HG03439 (cell line): Measurements from ENCODE around the gene CHST11.

Experiments used
- ATAC-seq: cut with Tn5 transposase; IDR thresholded peaks from one replicate; pipeline ENCODE4 v1.9.1; 2021; ENCODE audit warnings: mild to moderate bottlenecking, moderate library complexity; ENCODE audit not compliant: unreplicated experiment

Gene CHST11

DNA sequence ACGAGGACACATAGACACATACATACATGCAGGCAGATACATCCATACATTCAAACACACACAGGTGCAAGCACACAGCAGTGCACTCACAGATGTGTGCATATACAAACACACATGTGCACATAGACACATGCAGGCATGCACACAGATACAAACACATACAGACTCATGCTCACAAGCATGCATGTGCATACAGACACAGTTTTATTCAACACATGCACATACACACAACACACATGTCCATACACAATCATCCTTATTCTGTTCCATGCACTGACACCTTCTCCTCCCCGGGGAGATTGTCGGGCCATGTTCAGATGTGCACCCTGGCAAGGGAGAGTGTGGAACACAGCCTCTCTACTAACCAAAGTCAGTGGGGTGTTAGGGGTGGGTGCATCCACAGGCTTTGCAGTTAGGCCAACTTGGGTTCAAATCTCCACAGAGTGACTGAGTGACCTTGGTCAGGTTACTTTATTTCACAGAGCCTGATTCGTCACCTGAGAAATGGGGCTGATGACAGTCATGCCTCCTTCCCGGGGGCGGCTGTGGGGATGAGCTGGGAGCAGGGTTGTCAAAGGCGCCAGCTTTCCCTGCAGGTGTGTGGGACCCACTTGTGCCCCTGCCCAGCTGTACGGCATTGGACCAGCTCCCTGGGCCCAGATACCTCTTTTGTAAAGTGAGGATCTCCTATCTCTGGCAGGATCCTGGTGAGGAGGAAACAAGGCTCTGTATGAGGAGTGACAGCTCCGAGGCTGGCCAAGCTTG, 251.2 kb downstream of the CHST11 start:
- no peak for ATAC-seq

DNA sequence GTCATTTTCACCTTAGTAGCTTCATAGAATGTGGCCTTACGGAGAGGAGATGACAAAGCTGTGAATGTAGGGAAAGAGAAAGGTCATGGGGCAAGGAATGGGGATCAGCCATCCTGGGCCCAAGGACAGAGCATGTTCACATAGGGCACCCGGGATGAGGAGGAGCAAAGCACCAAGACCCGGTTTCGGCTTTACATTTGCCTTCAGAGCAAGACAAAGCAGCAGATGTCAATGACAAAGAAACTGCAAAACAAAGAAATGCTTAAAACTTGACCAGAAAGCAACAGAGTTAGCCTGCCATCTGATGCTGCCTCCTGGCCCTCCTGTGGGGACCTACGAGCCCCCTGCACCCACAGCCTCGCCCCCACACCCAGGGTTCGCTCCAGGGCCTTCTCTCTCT, 252.1 kb downstream of the CHST11 start:
- no peak for ATAC-seq

DNA sequence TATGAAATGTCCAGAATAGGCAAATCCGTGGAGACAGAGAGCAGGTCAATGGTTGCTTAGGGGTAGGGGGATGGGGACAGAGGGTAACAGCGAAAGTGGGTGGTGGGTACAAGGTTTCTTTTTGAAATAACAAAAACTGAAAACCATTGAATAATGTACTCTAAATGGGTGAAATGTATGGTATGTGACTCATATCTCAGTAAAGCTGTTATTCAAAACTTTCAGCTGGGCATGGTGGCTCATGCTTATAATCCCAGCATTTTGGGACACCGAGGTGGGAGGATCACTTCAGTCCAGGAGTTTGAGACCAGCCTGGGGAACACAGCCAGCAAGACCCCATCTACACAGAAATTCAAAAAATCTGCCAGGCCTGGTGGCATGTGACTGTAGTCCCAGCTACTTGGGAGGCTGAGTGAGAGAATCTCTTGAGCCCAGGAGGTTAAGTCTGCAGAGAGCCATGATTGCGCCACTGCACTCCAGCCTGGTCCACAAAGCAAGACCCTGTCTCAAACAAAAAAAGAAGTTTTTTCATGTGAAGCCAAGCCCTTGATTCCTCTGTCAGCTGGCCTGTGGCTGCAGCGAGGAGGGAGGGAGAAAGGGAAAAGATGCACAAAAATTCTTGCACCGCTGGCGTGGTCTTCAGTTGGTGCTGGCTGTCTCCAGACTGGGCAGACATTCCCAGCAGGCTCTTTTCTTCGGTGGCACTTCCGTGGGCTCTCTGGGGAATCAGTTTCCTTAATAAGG, 253.1 kb downstream of the CHST11 start:
- no peak for ATAC-seq

DNA sequence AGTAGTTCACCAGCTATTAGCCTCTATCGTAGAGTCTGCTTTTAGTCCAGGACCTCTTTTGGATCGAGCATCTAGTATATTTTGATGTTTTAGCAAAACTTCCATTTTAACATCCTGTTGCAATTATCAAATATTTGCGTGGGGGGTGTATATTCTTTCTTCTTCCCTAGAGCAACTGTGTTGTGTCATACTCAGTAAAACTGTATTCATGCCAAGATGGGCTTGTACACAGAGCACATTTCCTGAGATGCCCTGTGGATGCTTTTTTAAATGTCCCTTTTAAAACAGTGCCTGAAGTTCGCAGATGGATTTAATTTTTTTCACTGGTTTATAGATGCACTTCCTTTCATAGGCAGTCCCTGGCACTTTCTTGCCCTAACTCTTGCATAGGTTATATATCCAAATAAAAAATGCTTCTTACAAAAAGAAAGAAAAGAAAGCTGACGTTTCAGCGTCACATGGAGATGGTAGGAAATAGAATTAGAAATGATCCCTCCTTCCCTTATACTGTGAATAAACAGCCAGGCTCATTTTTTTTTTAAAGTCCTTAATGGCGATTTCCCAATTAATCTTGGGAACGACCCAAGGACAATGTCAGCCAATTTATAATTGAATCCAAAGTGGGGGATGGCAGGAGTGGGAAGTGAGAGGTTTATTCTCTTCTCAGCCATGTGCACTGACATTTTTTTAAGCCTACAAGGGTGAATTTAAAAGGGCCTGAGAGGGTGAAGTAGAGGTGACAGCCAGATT, 254.4 kb downstream of the CHST11 start:
- ATAC-seq: no peak

DNA sequence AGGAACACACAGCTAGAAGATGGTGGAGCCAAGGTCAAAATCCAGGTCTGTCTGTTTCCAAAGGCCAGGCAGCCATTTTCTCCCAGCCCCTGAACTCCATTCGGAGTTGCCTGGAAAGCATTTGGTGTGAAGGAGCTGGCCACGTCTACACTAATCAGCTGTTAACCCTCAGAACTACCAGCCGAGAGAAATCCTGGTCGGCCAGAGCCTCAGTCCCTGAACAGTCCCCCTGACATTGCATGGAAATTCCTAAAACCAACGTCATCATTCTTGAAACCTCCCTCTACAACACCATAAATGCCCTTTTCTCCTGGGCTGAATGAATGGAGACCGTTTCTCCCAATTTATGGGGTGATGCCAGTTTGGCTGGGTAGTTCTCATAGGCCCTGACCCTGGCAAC, 255.7 kb downstream of the CHST11 start:
- no peak for ATAC-seq

DNA sequence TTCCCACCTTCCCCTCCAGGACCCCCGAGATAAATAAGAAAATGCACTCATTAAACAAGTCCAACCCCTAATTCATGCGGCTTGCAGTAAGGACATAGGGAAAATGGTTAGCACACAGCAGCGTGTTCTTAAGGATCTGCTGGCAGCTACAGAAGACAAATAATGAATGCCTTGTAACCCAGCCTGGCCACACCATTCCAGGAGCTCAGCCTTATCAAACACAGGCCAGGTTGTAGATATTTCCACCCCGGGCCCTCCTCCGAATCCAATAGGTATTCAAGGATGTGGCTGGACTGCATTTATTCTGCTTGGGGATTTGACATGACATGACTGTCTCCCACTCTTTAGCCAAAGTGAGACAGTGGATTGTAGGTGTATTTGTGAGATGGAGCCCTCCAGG, 256.2 kb downstream of the CHST11 start:
- no peak for ATAC-seq

DNA sequence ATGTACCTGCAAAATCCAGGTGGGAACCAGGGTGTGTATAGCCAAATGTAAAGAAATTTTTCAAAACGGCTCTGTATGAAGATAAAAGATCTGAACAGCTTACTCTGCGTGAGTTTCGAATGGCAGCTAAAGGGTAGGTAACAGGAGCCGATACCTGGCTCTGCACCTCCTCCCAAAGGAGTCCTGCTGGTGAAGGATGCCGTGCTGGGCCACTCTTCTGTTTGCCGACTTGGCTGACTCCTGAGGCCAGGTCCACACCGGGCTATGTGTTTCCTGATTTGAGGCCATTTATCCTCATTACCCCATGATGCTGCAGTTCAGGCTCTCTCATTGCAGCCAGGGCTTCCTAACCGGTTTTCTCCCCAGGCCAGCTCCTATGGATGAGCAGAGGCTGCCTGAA, 256.7 kb downstream of the CHST11 start:
- no peak for ATAC-seq

DNA sequence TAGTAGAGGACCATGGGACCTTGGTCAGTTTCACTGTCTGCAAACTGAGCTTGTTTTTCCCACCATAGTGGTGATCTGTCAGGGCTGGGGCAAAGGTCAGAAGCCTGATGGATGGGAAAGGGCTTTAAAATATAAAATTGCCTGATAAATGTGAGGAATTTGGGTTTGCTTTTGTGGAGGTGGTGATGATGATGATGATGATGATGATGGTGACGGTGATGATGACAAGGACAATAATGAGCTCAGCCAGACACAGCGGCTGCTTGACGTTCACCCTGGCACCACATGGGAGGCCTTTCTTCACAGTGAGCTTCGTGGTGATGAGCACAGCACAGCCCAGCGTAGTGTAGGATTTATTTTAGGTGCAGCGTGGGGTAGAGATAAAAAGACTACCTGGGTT, 257.6 kb downstream of the CHST11 start:
- ATAC-seq: no peak

DNA sequence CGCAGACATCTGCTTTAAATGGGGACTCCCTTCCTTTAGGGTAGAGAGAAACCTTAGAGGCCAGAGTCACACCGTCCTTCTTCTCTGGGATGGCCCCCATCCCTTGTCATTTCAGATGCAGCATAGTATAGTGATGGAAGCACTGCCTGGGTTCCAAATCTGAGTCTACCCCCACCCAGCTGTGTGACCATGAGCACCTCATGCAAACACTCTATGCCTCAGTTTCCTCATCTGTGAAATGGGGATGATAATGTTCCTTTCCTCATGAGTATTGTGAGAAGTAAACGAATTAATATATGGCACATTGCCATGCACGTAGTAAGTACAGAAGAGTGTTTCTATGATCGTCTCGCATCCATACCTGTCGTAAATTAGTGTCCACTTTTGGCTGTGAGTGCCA, 259.4 kb downstream of the CHST11 start:
- no peak for ATAC-seq

DNA sequence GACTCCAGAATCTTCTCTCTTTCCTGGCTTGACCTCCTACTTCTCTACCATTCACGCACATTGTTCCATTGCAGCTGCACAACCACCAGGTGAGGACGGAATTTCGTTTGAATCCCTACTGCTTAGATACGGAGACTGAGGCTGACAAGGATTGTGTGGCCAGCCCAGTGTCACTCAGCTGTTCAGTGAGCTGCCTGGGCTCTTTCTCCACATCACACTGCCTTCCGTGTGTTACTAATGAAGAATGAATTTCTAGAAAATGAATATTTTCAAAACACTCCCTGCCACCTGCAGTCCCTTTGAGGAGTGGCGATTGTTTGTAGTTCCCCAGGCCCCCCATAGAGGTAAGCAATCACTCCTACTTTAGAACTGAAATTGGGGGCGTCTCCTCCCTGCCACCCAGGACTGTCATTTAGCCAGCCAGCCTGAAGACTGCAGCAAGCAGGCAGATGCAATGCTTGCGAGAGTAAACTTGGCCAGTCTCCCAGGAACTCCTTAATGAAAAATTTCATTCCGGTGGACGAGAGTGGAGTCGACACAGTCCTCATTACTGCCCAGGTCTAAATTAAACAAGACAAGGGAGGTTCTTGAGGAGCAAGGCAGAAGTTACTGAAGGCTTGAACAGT, 261.7 kb downstream of the CHST11 start:
- no peak for ATAC-seq

DNA sequence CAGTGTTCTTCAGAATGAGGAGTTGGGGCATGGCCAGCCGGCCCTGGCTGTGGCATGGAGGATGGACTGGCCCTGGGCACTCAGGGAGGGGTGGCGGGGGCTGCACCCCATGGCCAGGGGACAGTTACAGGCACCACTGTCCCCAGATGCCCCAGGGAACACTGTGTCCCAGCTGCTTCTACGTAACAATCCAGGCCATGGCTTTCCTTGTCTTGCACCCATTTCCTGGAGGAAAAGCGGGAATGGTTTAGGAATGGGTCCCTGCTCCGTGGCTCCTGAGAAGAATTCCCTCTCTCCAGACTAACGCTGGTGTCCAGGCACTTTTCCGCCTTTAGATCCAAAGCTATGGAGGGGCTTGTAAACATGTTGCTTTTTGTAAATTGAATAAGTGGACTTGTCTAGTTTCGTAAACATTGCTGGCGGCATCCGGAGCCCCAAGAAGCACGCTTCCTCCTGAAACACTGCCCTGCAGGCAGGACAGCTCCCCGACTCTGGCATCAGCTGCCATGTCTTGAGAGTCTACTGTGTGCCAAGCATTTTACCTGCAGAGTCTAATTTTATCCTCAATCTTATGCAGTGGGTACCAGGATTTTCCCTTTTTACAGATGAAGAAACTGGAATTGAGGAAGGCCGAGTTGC, 263.1 kb downstream of the CHST11 start:
- ATAC-seq: no peak

DNA sequence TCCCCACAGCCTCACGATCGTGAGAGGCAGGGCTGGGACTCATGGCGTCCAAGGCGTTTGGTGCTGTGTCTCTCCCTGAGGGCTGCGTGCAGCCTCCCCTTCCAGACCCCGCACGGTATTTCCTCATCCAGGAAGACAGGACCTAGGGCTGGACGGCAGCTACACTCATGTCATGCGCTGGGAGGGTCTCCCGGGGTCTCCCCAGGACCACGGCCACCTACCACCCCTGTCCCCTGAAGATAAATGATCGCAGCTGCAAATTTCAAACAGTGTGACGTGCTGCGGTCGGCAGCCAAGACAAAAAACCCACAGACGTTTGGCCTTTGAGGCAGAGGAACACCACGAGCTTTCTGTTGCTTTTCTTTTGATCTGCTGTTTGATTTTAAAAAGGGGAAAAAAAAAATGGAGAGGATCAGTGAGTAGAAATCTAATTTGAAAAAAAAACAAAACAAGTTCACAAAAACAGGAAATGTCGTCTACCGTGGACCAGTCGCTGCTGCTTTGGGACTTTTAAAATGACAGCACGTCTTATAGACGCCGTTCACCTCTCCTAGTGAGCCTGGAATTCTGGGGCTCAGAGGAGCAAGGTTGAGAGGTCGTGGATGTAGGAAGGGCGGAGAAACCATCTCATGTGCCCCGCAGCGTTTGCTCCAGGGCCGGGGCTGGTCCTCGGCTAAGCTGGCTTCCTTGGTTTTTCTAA, 263.7 kb downstream of the CHST11 start:
- ATAC-seq: no peak

DNA sequence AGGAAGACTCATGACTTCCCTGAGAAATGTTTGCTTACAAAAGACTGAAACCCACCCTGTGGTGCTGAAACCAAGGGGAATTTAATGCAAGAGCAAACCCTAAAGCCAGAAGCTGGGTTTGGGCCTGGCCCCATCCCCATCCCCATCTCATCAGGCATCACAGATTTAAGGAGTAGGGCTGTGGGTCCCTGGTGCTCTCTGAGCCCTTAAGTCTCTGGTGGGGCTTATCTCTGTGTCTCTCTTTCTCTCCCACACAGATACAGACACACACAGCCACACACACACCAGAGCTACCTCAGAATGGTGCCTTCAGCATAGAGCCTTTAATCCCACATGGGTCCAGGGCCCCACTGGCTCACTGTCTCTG, 264.3 kb downstream of the CHST11 start:
- ATAC-seq: no peak

DNA sequence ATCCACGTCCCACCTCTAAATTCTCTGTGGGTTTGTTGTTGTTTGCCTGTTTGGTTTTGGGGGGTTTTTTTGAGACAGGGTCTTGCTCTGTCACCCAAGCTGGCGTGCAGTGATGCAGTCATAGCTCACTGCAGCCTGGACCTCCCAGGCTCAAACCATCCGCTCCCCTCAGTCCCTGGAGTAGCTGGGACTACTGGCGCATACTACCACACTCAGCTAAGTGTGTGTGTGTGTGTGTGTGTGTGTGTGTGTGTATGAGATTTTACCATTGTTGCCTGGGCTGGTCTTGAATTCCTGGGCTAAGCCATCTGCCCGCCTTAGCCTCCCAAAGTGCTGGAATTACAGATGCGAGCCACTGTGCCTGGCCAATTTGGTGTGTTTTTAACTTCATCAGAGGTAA, 265.2 kb downstream of the CHST11 start:
- ATAC-seq: no peak

DNA sequence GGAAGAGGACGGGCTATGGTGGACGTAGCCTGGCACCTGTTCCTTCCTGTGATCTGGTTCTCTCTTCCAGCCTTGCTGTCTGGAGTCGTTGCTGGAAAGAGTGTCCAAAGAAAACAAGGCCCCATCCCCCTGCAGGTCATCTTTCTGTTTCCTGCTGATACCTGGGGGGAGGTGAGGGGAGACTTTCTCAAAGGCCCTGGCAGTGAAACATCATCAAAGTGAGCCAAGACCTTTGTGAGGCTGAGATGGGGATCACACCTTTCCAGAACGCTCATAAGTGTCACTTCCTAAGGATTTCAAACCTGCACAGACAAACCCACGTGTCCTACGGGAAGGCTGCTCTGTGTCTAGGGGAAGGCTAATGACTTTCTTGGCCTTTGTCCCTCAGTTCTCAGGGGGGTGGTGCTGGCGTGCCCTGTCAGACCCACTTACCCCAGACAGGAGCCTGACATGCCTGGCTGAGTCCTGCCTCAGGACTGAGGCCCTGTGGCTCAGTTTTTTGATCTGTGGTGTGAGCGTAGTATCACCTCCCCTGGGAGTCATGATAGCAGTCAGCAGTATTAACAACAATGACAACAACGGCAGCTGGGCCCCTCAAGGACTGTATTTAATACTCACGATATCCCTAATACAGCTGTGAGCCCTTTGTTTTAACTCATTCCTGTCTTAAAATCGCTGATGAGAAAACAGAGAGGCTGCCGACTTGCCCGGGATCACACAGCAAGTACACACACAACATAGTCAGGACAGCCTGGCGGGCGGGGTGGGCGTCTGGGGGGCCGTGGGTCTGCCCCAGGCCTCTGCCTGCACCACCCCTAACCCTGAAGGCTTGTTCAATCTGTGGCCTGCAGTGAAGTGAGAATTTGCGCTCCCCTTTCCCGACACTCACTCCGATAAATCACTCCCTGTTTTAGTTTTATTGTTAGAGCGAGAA, 266.1 kb downstream of the CHST11 start:
- ATAC-seq: no peak

DNA sequence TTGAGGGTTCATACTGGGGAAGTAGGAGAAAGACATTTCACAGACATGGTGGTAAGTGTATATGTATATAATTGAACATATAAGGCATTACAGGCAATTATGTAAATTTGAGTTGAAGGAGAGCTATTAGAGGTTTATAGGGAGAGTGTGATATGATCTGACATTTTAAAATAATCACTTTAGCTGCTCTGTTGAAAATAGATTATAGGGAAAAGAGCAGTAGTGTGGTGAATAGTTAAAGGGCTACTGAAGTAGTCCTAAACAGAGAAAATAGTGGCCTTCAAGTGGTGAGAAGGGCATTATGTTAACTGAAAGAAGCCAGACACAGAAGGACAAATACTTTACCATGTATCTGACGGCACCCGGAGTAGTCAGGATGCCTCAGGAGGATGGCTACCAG, 267.1 kb downstream of the CHST11 start:
- ATAC-seq: no peak

DNA sequence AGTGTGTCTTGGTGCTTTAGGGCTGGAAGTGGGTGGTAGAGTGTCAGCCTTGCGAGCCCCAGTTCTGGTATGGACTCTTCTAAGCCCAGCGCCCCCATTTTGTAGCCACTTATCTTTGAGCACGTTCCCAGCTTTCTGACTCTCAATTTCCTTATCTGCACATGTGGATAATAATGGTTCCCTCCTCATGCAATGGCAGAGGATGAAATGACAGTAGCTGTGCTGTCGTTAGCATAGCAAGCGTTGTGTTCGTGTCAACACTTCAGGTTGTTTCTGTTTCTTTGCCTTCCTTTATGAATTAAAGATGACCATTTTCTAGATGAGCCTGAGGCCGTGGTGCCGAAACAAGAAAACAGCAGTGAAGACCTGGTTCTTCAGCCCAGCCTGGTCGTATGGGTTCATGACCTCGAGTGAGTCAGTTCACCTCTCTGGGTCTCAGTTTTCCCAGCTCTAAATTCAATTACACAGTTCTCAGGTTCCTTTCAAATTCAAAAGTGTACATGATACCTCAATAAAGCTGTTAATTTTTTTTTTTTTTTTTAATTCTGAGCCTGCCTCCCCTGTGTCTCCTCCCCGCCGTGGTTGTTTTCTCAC, 268.3 kb downstream of the CHST11 start:
- ATAC-seq: no peak

DNA sequence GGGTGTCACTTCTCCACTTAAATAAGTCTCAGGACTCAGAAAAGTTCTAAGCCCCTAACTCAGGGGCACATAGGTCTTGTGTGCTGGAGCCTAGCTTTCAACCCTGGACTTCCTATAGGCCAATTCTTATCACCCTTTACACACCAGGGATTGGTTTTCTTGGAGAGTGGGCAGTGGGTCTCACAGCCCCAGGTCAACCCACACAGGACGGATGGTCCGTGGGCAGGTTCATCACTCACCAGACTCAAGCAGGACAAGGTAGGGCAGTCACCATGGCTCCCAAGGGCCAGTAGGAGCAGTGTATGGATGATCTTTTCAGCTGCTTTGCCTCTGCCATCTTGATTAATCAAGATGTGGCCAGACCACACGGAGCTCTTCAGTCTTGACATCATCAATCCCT, 268.9 kb downstream of the CHST11 start:
- no peak for ATAC-seq
